HG02623 (cell line): Measurements from ENCODE around the gene EOMES.
"Not testable (repeated sequence)": the region's sequence is repeated elsewhere in the genome, so short reads cannot be mapped to it uniquely, and the experiment has no call there.

Source experiments
- ATAC-seq: cut with Tn5 transposase; IDR thresholded peaks from one replicate; pipeline ENCODE4 v1.9.1; 2021; ENCODE audit warnings: moderate library complexity; ENCODE audit not compliant: unreplicated experiment

EOMES gene

GRCh38 chr3:27721717-27722564, at the start of gene EOMES:
TSS of gene EOMES (minus strand) at chr3:27722323. CDS start at chr3:27722294, 29 bp downstream.
- ATAC-seq: peak; percentile 44

DNA sequence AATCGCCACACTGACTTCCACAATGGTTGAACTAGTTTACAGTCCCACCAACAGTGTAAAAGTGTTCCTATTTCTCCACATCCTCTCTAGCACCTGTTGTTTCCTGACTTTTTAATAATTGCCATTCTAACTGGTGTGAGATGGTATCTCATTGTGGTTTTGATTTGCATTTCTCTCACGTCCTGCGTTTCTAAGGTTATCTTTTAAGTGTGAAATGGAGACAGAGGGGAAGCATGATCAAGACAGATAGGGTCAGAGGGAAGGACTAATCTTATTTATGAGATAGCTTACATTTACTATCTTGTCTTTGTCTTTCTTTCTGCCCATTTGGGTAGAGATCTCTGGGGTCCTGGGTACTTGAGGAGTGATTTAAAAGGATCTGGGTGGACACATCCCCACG, 48.3 kb upstream of the EOMES start:
- ATAC-seq: not testable (repeated sequence)

GRCh38 chr3:27767000-27767399, 44.9 kb upstream of the EOMES start:
- ATAC-seq: no peak

DNA sequence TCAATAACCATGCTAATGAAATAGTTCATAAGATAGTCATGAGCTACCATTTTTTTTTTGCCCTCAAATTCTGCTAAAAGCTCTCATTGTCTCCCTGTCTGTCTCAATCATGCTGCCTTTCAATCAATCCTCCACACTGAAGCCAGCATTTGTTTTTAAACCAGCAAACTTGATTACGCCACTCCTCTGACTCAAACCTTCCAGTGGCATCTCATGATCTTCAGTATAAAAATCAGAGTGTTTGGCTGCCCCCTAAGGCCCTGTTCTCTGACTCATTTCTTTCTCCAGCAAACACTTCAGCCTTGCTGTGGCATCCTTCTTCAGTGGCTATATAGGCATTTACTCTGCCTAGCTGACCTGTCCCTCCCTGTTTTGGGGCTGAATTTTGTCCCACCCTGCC, 36.0 kb upstream of the EOMES start:
- no peak for ATAC-seq

GRCh38 chr3:27756877-27757276, 34.8 kb upstream of the EOMES start:
- no peak for ATAC-seq

- ATAC-seq: no peak
Observed at GRCh38 chr3:27752926-27753325, 30.8 kb upstream of the EOMES start.

GRCh38 chr3:27749643-27750042, 27.5 kb upstream of the EOMES start:
- no peak for ATAC-seq

DNA sequence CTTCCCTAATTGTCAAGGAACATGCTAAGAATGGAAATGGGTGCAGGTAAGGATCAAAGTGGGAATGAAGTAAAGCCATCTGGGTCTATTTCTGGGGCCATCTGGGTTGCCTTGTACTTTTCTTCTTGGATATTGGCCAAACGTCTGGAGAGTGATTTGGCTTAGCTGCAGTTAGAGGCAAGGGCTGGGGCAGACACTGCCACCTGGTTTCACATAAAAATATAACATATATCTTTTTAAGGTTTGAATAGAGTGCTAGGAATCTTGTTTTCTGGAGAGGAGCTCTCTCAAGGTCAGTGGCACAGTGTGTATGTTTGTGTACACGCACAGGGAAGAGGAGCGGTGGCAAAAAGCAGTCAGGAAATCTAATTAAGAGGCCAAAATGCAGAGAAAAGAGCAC, 24.7 kb upstream of the EOMES start:
- no peak for ATAC-seq

GRCh38 chr3:27740854-27741253, 18.7 kb upstream of the EOMES start:
- no peak for ATAC-seq

GRCh38 chr3:27737091-27737490, 15.0 kb upstream of the EOMES start:
- no peak for ATAC-seq

- no peak for ATAC-seq
Observed at GRCh38 chr3:27730774-27731659, 8.9 kb upstream of the EOMES start.

- no peak for ATAC-seq
Observed at GRCh38 chr3:27729748-27730611, 7.9 kb upstream of the EOMES start.

- ATAC-seq: no peak
Observed at GRCh38 chr3:27729325-27729724, 7.2 kb upstream of the EOMES start.

GRCh38 chr3:27728195-27729087, 6.3 kb upstream of the EOMES start:
- no peak for ATAC-seq

DNA sequence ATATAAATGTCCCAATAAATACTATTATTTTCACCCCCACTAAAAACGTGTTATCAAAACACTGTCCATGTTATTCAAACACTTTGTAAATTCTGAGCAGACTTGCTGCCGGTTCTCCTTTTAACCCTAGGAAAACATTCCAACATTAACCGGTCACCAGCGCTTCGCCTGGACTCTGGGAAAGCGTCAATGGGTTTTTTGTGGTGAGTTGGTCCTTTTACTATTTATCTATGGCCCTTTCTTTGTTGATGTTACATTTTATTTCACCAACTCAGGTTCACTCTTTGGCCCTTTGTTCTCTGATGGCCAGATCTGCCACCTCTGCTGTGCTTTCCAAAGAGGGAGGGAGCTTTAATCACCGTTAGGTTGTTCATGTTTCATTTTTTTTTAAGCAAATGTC, 4.1 kb upstream of the EOMES start:
- no peak for ATAC-seq

DNA sequence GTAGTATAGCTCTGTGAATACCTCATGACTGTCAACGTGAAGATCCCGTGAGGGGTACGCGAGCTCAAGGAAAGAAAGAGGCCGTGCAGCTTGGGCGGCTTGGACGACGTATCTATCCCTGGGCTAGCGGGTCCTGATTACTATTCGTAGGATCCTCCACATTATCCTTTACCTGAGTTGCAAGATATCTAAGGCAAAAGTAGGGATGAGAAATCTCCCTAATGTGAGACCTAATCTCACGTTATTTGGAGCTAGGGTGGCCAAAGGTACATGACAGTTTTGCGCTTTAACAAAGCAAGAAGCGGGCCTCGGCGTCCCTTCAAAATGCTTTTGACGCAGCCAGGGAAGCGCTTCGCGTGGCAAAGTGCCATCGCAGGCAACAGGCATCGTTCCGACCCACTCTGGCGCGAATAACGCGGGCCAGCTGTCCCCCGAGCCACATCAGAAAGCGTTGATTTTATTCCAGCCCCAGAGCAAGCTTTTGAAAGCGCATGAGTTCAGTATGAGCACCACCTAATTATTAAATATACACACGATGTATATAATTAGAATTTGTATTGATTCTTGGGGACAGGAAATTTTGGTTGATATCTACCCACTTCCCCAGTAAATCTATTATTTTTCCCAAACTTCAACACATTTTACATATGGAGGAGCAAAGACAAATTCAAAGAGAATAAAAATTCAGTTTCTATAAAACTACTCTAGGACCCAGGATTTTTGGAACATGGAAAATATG, 2.5 kb upstream of the EOMES start:
- ATAC-seq: no peak

DNA sequence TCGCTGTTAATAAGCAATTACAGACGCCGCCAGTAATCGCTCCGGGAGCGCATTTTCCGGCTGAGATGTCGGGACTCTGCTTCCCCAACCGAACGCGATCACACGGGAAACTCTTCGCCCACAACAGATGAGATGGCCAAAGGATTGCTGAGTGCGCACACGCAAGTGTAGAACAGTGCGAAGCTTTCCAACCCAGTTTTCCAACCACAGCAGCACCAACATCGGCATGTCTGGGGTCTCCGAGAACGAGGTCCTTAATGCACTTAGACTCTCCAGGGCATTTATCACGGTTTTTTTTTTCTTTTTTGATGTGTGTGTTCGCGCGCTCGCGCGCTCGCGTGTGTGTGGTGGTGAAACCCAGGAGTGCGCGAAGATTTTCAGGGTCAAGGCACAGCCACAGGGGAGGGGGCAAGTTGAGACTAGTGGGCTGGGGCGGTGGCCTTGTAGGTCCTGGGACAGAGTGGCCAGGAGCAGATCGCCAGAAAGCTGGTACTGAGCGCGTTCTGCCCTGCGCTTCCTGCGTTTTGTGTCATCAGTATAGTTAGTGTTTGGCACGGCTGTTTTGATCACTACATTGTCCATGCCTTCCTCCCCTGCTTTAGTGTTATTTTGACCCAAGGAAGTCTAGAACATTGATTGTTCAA, 1.8 kb upstream of the EOMES start:
- no peak for ATAC-seq

DNA sequence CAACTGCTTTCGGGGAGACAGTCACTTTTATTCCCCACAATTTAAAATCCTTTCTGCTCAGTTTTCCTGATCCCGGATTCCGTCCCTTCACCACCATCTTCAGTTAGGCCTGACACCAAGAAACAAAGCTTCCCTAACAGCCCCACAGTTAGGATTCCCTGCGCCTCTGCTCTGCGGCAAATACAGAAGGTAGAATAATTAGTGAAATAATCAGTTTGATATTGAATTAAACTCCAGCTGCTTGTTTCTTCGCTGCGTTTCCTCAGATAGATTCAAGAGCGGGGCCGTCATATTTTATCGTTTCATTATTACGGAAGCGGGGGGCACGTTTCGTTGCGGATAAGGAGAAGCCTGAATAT, 1.3 kb upstream of the EOMES start:
- ATAC-seq: no peak

DNA sequence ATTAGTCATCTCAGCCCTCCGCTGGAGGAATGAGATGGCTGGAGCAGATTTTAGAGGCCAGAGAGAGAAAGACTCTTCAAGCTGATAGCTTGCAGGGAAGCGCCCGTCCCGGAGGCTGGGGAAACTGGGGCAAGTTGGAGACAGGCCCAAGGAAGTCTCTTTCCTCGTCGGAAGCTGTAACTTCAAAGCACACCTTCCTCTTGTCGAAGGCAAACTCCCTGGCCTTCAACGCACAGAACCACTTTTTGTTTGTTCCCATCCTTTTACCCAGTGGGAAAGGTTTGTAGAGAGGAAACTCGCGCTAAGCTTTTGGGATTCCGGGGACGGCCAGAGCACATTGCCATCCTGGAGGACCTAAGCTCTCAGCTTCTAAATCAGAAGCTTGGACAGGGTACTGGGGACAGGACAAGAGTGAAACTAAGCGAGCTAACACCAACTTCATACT, 900 bp upstream of the EOMES start:
- no peak for ATAC-seq
